Stomach smooth muscle (tissue), 2 donors: ENCODE data around the gene KLHL18.
"Not testable (repeated sequence)": the region's sequence is repeated elsewhere in the genome, so short reads cannot be mapped to it uniquely, and the experiment has no call there.

Experiments
- H3K27ac ChIP-seq: one replicate; pipeline ENCODE4 v1.7.0; 2013; ENCODE audit warnings: mild to moderate bottlenecking, low read length, inconsistent platforms
- H3K27me3 ChIP-seq, 2 donors: one replicate each; pipeline ENCODE4 v1.7.0; 2013; ENCODE audit warnings: low read length in 2 of 2; ENCODE audit not compliant: insufficient read depth in 2 of 2, control insufficient read depth in 1 of 2
- H3K36me3 ChIP-seq, 2 donors: one replicate each; pipeline ENCODE4 v1.7.0; 2013; ENCODE audit warnings: low read length in 2 of 2; ENCODE audit not compliant: control insufficient read depth in 2 of 2, insufficient read depth in 2 of 2
- H3K4me1 ChIP-seq: one replicate; pipeline ENCODE4 v1.7.0; 2013; ENCODE audit warnings: low read length; ENCODE audit not compliant: control insufficient read depth, insufficient read depth
- H3K4me3 ChIP-seq, 2 donors: one replicate each; pipeline ENCODE4 v1.7.0; 2013; ENCODE audit warnings: low read length in 2 of 2
- H3K9ac ChIP-seq, 2 donors: one replicate each; pipeline ENCODE4 v1.7.0; 2013; ENCODE audit warnings: low read length in 2 of 2, mild to moderate bottlenecking in 1 of 2
- H3K9me3 ChIP-seq, 2 donors: one replicate each; pipeline ENCODE4 v1.7.0; 2013; ENCODE audit warnings: low read length in 2 of 2; ENCODE audit not compliant: control insufficient read depth in 2 of 2
- donor health status: healthy.
- donor health status: Pancreatic carcinoma.

Gene KLHL18

DNA sequence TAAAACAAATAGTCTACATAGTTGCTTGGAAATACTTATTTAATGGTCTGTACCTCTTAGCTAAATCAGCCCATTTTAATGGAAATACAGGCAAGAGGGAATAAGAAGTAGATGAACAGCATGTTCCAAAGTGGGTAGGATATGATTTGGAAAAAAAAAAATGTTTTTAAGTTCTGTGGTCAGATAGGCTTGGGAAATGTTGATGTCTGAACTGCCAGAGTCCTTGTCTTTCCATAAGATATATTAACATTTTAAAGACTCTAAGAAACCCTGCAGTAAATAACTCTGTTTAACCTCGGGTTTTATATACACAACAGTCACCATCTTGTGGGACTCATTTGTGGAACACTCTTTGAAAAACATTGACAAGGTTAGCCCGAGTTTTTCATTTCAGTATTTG lies 58.1 kb downstream of the KLHL18 start:
- Histone ChIP-seq H3K36me3 (peaks cover 46 to 69% of the 10 kb centered on the region in 2 donors), H3K27ac (no peak overlapping the region), H3K4me3 (no peak overlapping the region), H3K9me3 (no peaks in the 10 kb centered on the region), H3K4me1 (no peaks in the 10 kb centered on the region), H3K9ac (no peak overlapping the region), H3K27me3 (no peaks in the 10 kb centered on the region)

- H3K9ac ChIP-seq: no peak overlapping the region
- no peak overlapping the region for H3K27ac ChIP-seq
- no peaks in the 10 kb centered on the region for H3K4me1 ChIP-seq
- H3K27me3 ChIP-seq: no peaks in the 10 kb centered on the region
- H3K4me3 ChIP-seq: no peak overlapping the region
- H3K36me3 ChIP-seq: peaks cover 33 to 61% of the 10 kb centered on the region in 2 donors
- H3K9me3 ChIP-seq: no peaks in the 10 kb centered on the region
These were observed 59.4 kb downstream of the KLHL18 start for GRCh38 chr3:47342151-47342550.

DNA sequence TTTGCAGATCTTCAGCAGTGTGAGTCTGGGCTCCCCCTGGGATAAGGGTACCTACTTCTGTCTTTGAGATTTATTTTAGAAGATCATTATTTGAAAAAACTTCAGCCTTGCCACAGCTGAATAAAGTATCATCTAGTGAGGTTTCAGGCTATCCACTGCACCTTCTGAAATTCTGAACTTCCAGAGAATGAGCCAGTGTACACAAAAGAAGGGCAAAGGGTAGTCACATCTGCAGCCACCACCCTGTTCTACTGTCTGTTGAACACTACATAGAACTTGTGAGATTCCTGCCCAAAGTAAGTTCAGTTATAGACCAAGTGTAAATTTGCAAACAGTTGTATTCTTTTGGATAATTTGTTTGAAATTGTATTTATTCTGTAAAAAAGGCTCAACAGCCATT lies 60.1 kb downstream of the KLHL18 start:
- no peaks in the 10 kb centered on the region for H3K4me1 ChIP-seq
- H3K9ac ChIP-seq: no peak overlapping the region
- no peak overlapping the region for H3K27ac ChIP-seq
- H3K36me3 ChIP-seq: peaks cover 27 to 54% of the 10 kb centered on the region in 2 donors
- no peaks in the 10 kb centered on the region for H3K27me3 ChIP-seq
- no peak overlapping the region for H3K4me3 ChIP-seq
- no peaks in the 10 kb centered on the region for H3K9me3 ChIP-seq

DNA sequence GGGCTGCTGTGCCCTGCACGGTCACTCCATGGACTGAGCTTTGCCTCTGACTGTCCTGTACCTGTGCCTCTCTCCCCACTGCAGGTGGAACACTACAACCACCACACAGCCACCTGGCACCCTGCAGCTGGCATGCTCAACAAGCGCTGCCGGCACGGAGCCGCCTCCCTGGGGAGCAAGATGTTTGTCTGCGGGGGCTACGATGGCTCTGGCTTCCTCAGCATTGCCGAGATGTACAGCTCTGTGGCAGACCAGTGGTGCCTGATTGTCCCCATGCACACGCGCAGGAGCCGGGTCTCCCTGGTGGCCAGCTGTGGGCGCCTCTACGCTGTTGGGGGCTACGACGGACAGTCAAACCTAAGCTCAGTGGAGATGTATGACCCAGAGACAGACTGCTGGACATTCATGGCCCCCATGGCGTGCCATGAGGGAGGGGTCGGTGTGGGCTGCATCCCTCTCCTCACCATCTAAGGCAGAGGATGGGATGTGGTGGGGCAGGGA lies 60.8 kb downstream of the KLHL18 start:
- H3K9me3 ChIP-seq: no peaks in the 10 kb centered on the region
- no peak overlapping the region for H3K27ac ChIP-seq
- H3K9ac ChIP-seq: no peak overlapping the region
- peaks cover 22 to 49% of the 10 kb centered on the region in 2 donors for H3K36me3 ChIP-seq
- no peak overlapping the region for H3K4me3 ChIP-seq
- H3K4me1 ChIP-seq: no peaks in the 10 kb centered on the region
- H3K27me3 ChIP-seq: no peaks in the 10 kb centered on the region

- Histone ChIP-seq H3K9me3 (no peaks in the 10 kb centered on the region), H3K27ac (no peak overlapping the region), H3K4me3 (no peak overlapping the region), H3K36me3 (peaks cover 16 to 45% of the 10 kb centered on the region in 2 donors), H3K9ac (no peak overlapping the region), H3K27me3 (no peaks in the 10 kb centered on the region), H3K4me1 (no peaks in the 10 kb centered on the region)
These were observed 62.2 kb downstream of the KLHL18 start for GRCh38 chr3:47344971-47345370.

- Histone ChIP-seq H3K27ac (no peak overlapping the region), H3K9me3 (no peaks in the 10 kb centered on the region), H3K36me3 (peaks cover 12 to 32% of the 10 kb centered on the region in 2 donors), H3K4me3 (no peak overlapping the region), H3K4me1 (no peaks in the 10 kb centered on the region), H3K9ac (no peak overlapping the region), H3K27me3 (no peaks in the 10 kb centered on the region)
These were observed 64.6 kb downstream of the KLHL18 start for GRCh38 chr3:47347217-47347801.

GRCh38 chr3:47348411-47349154 lies 65.8 kb downstream of the KLHL18 start:
- Histone ChIP-seq H3K4me1 (no peaks in the 10 kb centered on the region), H3K4me3 (no peak overlapping the region), H3K9ac (no peak overlapping the region), H3K27me3 (no peaks in the 10 kb centered on the region), H3K36me3 (peaks cover 7 to 22% of the 10 kb centered on the region in 2 donors), H3K27ac (no peak overlapping the region), H3K9me3 (no peaks in the 10 kb centered on the region)

DNA sequence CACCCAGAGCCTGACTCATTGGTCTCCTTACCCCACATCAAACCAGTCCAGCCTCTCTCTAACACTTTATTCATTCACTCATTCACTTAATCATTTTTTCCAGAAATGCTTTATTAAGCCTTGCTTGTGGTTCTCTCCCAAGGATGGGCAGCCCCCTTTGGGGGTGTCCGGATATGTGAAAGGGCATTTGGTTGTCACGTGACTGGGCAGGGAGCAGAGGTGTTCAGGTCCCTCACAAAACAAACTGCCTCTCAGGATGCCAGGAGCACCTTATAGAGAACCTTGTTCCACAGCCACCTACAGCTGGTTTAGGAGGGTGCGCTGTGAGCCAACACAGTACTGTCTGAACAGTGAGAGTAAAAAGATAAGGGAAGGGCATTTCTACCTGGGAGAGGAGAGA lies 72.3 kb downstream of the KLHL18 start:
- H3K36me3 ChIP-seq: no peaks in the 10 kb centered on the region
- H3K27me3 ChIP-seq: no peaks in the 10 kb centered on the region
- H3K9me3 ChIP-seq: peaks cover 0 to 6% of the 10 kb centered on the region in 2 donors
- H3K4me3 ChIP-seq: no peak overlapping the region
- no peak overlapping the region for H3K9ac ChIP-seq
- H3K4me1 ChIP-seq: no peaks in the 10 kb centered on the region
- no peak overlapping the region for H3K27ac ChIP-seq

DNA sequence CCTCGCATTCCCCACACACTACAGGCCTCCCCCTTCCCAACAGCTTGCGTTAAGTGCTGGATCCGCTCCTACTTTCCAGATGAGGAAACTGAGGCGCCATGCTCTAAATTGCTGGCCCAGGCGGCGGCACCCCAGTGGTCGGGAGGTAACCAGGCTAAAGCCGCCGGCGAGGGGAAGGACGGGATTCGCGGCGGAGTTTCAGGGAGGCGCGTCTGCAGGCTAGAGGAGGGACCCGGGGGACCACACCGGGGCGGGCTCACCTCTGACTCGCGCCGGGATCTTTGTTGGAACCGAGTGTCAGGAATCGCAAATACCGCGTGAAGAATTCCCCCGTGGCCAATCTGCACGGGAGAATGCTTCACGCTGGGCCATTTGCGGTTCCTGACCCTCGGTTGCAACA lies 73.5 kb downstream of the KLHL18 start:
- no peaks in the 10 kb centered on the region for H3K4me1 ChIP-seq
- H3K36me3 ChIP-seq: no peaks in the 10 kb centered on the region
- no peak overlapping the region for H3K27ac ChIP-seq
- no peak overlapping the region for H3K4me3 ChIP-seq
- H3K9ac ChIP-seq: no peak overlapping the region
- peaks cover 0 to 6% of the 10 kb centered on the region in 2 donors for H3K9me3 ChIP-seq
- no peaks in the 10 kb centered on the region for H3K27me3 ChIP-seq

DNA sequence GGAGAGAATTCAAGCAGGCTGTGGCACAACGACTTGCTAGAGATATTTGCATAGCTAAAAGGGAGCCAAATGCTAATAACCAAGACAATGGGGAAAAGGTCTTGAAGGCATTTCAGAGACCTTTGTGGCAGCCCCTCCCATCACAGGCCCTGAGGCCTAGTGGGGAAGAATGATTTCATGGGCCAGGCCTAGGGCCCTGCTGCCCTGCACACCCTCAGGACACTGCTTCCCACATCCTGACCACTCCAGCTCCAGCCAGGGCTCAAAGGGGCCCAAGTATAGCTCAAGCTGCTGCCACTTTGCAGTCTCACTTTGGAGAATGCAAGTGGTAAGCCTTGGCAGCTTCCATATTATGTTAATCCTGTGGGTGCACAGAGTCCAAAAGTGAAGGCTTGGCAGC lies 76.6 kb downstream of the KLHL18 start:
- Histone ChIP-seq H3K9ac (no peak overlapping the region), H3K4me1 (no peaks in the 10 kb centered on the region), H3K9me3 (peaks cover 0 to 6% of the 10 kb centered on the region in 2 donors), H3K27ac (no peak overlapping the region), H3K4me3 (no peak overlapping the region), H3K36me3 (no peaks in the 10 kb centered on the region), H3K27me3 (no peaks in the 10 kb centered on the region)

DNA sequence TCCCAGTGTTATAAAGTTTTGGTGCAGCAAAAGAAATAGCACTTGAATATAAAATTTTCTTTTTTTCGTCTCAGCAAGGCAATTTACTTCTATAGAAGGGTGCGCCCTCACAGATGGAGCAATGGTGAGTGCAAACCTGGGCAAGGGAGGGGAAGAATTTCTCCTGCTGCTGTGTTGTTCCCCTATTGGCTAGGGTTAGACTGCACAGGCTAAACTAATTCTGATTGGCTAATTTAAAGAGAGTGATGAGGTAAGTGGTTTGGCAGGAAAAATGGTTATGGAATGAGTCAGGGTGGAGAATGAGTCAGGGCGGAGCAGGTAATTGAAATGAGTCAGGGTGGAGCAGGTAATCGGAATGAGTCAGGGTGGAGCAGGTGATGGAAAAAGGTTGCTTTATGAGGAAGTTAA lies 77.4 kb downstream of the KLHL18 start:
- H3K9ac ChIP-seq, H3K36me3 ChIP-seq, H3K27ac ChIP-seq, H3K27me3 ChIP-seq, H3K4me3 ChIP-seq, H3K9me3 ChIP-seq, H3K4me1 ChIP-seq: not testable (repeated sequence)
